SK-N-SH (cell line): Measurements from ENCODE around the gene AK5.

Source experiments
- POLR2AphosphoS5 ChIP-seq: IDR thresholded peaks from 2 replicates; pipeline ENCODE4 v1.6.1; 2012; ENCODE audit warnings: low read depth, low read length
- RFX5 ChIP-seq: IDR thresholded peaks from 2 replicates; pipeline ENCODE4 v1.6.1; 2012; ENCODE audit warnings: mild to moderate bottlenecking, improper control_type of control experiment, low read length
- TF ChIP-seq, protein P1 (sequence below): fragments of 200-600 bp; sonication (generic); IDR thresholded peaks from 2 replicates; pipeline ENCODE4 v1.6.1; 2017; ENCODE audit warnings: antibody characterized with exemption, mild to moderate bottlenecking, moderate library complexity

- TF ChIP-seq, protein P1, sequence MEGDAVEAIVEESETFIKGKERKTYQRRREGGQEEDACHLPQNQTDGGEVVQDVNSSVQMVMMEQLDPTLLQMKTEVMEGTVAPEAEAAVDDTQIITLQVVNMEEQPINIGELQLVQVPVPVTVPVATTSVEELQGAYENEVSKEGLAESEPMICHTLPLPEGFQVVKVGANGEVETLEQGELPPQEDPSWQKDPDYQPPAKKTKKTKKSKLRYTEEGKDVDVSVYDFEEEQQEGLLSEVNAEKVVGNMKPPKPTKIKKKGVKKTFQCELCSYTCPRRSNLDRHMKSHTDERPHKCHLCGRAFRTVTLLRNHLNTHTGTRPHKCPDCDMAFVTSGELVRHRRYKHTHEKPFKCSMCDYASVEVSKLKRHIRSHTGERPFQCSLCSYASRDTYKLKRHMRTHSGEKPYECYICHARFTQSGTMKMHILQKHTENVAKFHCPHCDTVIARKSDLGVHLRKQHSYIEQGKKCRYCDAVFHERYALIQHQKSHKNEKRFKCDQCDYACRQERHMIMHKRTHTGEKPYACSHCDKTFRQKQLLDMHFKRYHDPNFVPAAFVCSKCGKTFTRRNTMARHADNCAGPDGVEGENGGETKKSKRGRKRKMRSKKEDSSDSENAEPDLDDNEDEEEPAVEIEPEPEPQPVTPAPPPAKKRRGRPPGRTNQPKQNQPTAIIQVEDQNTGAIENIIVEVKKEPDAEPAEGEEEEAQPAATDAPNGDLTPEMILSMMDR, result no peak
- TF ChIP-seq POLR2AphosphoS5, result no peak
- TF ChIP-seq RFX5, result no peak
Observed at GRCh38 chr1:77398152-77398551, 116.3 kb downstream of the AK5 start.
